WTC11 (cell line): Measurements from ENCODE around the gene MAML3. TPM values are rescaled to one million over a fixed set of nuclear protein-coding genes. Genes with fewer than 3 reads are reported as not detected.

Experiments used
- ATAC-seq: fragments of 200-7000 bp; cut with Tn5 transposase; 2 replicates; pipeline ENCODE4 v1.10.0; 2021; ENCODE audit warnings: mild to moderate bottlenecking, moderate library complexity
- CTCF ChIA-PET: fragments of 300-600 bp; sonication (Branson Sonifier 250); formaldehyde crosslinking; loops from one replicate; lab custom pipeline; 2021; ENCODE audit warnings: antibody characterized with exemption; lab: Charles Lee
- POLR2A ChIA-PET: fragments of 350-600 bp; sonication (Branson Sonifier 250); formaldehyde crosslinking; loops from one replicate; lab custom pipeline; 2021; ENCODE audit warnings: antibody characterized with exemption; lab: Charles Lee
- DNase-seq: peaks from one replicate; pipeline ENCODE4 v3.0.0; 2021; ENCODE audit warnings: low spot score
- H3K27ac Mint-ChIP-seq: 2 replicates; pipeline ENCODE4 v1.8.0; 2021; ENCODE audit warnings: mixed read lengths
- H3K27me3 Mint-ChIP-seq: 2 replicates; pipeline ENCODE4 v1.8.0; 2021; ENCODE audit warnings: low read depth, mild to moderate bottlenecking, moderate library complexity, mixed read lengths
- H3K36me3 Mint-ChIP-seq: 2 replicates; pipeline ENCODE4 v1.8.0; 2021; ENCODE audit warnings: mixed read lengths
- H3K4me1 Mint-ChIP-seq: 2 replicates; pipeline ENCODE4 v1.8.0; 2022; ENCODE audit warnings: mixed read lengths
- H3K4me3 Mint-ChIP-seq: 2 replicates; pipeline ENCODE4 v1.8.0; 2021; ENCODE audit warnings: mild to moderate bottlenecking, moderate library complexity, mixed read lengths
- H3K9me3 Mint-ChIP-seq: 2 replicates; pipeline ENCODE4 v1.8.0; 2021; ENCODE audit warnings: mixed read lengths
- ATF3 ChIP-seq: sonication (generic); formaldehyde crosslinking; conservative IDR thresholded peaks from 2 replicates; pipeline ENCODE4 v1.8.1; 2022; ENCODE audit warnings: mild to moderate bottlenecking, missing genetic modification reagents
- EMX1 ChIP-seq: fragments of 250-450 bp; sonication (Bioruptor Pico); IDR thresholded peaks from 2 replicates; pipeline ENCODE4 v1.8.0; 2021; ENCODE audit warnings: mild to moderate bottlenecking
- ETV6 ChIP-seq: sonication (generic); formaldehyde crosslinking; IDR thresholded peaks from 2 replicates; pipeline ENCODE4 v1.8.1; 2022; ENCODE audit warnings: mild to moderate bottlenecking, missing genetic modification reagents
- FOXK1 ChIP-seq: sonication (generic); formaldehyde crosslinking; IDR thresholded peaks from 2 replicates; pipeline ENCODE4 v1.8.0; 2022; ENCODE audit warnings: mild to moderate bottlenecking, moderate library complexity, missing genetic modification reagents
- GABPB1 ChIP-seq: sonication (generic); formaldehyde crosslinking; IDR thresholded peaks from 2 replicates; pipeline ENCODE4 v1.8.1; 2023; ENCODE audit warnings: mild to moderate bottlenecking, missing genetic modification reagents
- IRF2 ChIP-seq: sonication (generic); formaldehyde crosslinking; IDR thresholded peaks from 2 replicates; pipeline ENCODE4 v1.8.0; 2022; ENCODE audit warnings: low read depth, missing genetic modification reagents, borderline replicate concordance
- JAZF1 ChIP-seq: fragments of 250-450 bp; sonication (Bioruptor Pico); IDR thresholded peaks from 2 replicates; pipeline ENCODE4 v1.9.0; 2021; ENCODE audit warnings: moderate library complexity, mild to moderate bottlenecking, inconsistent platforms
- MXD4 ChIP-seq: fragments of 250-450 bp; sonication (Bioruptor Pico); IDR thresholded peaks from 2 replicates; pipeline ENCODE4 v1.8.0; 2021; ENCODE audit warnings: mild to moderate bottlenecking, moderate library complexity, borderline replicate concordance
- MYBL2 ChIP-seq: sonication (generic); formaldehyde crosslinking; IDR thresholded peaks from 2 replicates; pipeline ENCODE4 v1.8.1; 2023; ENCODE audit warnings: mild to moderate bottlenecking, moderate library complexity, missing genetic modification reagents
- NFYB ChIP-seq: sonication (generic); formaldehyde crosslinking; conservative IDR thresholded peaks from 2 replicates; pipeline ENCODE4 v1.8.0; 2022; ENCODE audit warnings: low read depth, missing genetic modification reagents
- NR3C1 ChIP-seq: sonication (generic); formaldehyde crosslinking; conservative IDR thresholded peaks from 2 replicates; pipeline ENCODE4 v1.8.1; 2023; ENCODE audit warnings: low read depth, mild to moderate bottlenecking, missing genetic modification reagents
- PRRX2 ChIP-seq: fragments of 250-450 bp; sonication (Bioruptor Pico); IDR thresholded peaks from 2 replicates; pipeline ENCODE4 v1.8.0; 2021; ENCODE audit warnings: mild to moderate bottlenecking
- RELA ChIP-seq: sonication (generic); formaldehyde crosslinking; IDR thresholded peaks from 2 replicates; pipeline ENCODE4 v1.8.1; 2022; ENCODE audit warnings: missing genetic modification reagents, mild to moderate bottlenecking, borderline replicate concordance
- SMAD3 ChIP-seq: sonication (generic); formaldehyde crosslinking; IDR thresholded peaks from 2 replicates; pipeline ENCODE4 v1.8.0; 2022; ENCODE audit warnings: missing genetic modification reagents, mild to moderate bottlenecking, borderline replicate concordance
- SMAD4 ChIP-seq: sonication (generic); formaldehyde crosslinking; IDR thresholded peaks from 2 replicates; pipeline ENCODE4 v1.8.0; 2022; ENCODE audit warnings: mild to moderate bottlenecking, missing genetic modification reagents
- SOX15 ChIP-seq: fragments of 250-450 bp; sonication (Bioruptor Pico); IDR thresholded peaks from 2 replicates; pipeline ENCODE4 v1.9.0; 2021; ENCODE audit warnings: mild to moderate bottlenecking
- SP1 ChIP-seq: sonication (generic); formaldehyde crosslinking; conservative IDR thresholded peaks from 2 replicates; pipeline ENCODE4 v1.8.1; 2022; ENCODE audit warnings: missing genetic modification reagents
- TEAD4 ChIP-seq: sonication (generic); formaldehyde crosslinking; IDR thresholded peaks from 2 replicates; pipeline ENCODE4 v1.8.0; 2022; ENCODE audit warnings: mild to moderate bottlenecking, missing genetic modification reagents
- USF1 ChIP-seq: sonication (generic); formaldehyde crosslinking; IDR thresholded peaks from 2 replicates; pipeline ENCODE4 v1.8.0; 2022; ENCODE audit warnings: mild to moderate bottlenecking, missing genetic modification reagents
- ZBTB43 ChIP-seq: sonication (generic); formaldehyde crosslinking; IDR thresholded peaks from 2 replicates; pipeline ENCODE4 v1.8.1; 2023; ENCODE audit warnings: mild to moderate bottlenecking, missing genetic modification reagents
- ZNF263 ChIP-seq: sonication (generic); formaldehyde crosslinking; IDR thresholded peaks from 2 replicates; pipeline ENCODE4 v1.8.1; 2022; ENCODE audit warnings: low read depth, mild to moderate bottlenecking, moderate library complexity, missing genetic modification reagents
- ZNF396 ChIP-seq: fragments of 250-450 bp; sonication (Bioruptor Pico); IDR thresholded peaks from 2 replicates; pipeline ENCODE4 v1.8.0; 2021; ENCODE audit warnings: mild to moderate bottlenecking, moderate library complexity, borderline replicate concordance
- ZNF423 ChIP-seq: fragments of 250-450 bp; sonication (Bioruptor Pico); IDR thresholded peaks from 2 replicates; pipeline ENCODE4 v2.1.2; 2022; ENCODE audit warnings: mild to moderate bottlenecking, moderate library complexity
- total RNA-seq: library from RNA; stranded (reverse); gene quantifications from 3 replicates; pipeline ENCODE4 v1.2.3, GENCODE V29; 2021
- TF ChIP-seq, protein P1 (sequence below): sonication (generic); formaldehyde crosslinking; IDR thresholded peaks from 2 replicates; pipeline ENCODE4 v1.8.1; 2022; ENCODE audit warnings: low read depth, missing genetic modification reagents, borderline replicate concordance
- TF ChIP-seq, protein P2 (sequence below): fragments of 250-450 bp; sonication (Bioruptor Pico); IDR thresholded peaks from 2 replicates; pipeline ENCODE4 v1.9.0; 2021; ENCODE audit warnings: moderate library complexity, mild to moderate bottlenecking, inconsistent platforms, borderline replicate concordance
- TF ChIP-seq, protein P3 (sequence below): fragments of 200-600 bp; IDR thresholded peaks from 2 replicates; pipeline ENCODE4 v1.8.0; 2022; ENCODE audit warnings: antibody characterized with exemption
- TF ChIP-seq, protein P4 (sequence below): sonication (generic); formaldehyde crosslinking; IDR thresholded peaks from 2 replicates; pipeline ENCODE4 v1.8.1; 2022; ENCODE audit warnings: missing genetic modification reagents, borderline replicate concordance

MAML3 gene
- total RNA-seq, 1 experiment from 2014 or later, result 7.4 TPM

DNA sequence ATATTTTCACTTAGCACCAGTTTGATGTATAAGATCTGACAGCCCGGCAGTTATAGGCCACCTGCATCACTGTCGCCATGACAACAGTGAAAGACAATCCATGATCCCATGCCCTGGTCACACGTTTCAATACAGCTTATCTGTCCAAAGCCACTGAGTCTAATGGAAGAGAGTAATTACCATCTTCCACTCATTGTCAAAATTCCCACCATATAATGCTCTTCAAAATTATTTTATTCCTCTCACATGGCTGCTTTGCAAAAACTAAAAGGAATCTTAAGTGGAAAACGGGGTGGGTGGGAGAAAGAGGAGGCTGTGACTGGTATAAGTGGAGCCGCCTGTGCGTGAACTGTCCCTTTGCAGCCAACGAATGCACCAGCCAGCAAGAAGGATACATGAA is 44.2 kb downstream of the MAML3 start:
- Mint-ChIP-seq H3K9me3 (no peaks in the 10 kb centered on the region), H3K4me1 (peaks cover 2% of the 10 kb centered on the region; the same call in 1 of the 2 replicates), H3K27me3 (no peaks in the 10 kb centered on the region), H3K27ac (no peak overlapping the region), H3K36me3 (no peaks in the 10 kb centered on the region), H3K4me3 (no peak overlapping the region)
- CTCF ChIA-PET, result interaction anchor here (1.4 kb wide), 1 partner anchor 23 kb away, joined by 3 read pairs; no protein-coding TSS in a partner anchor
- ATAC-seq (no peak), DNase-seq (no peak)
- no peak for TF ChIP-seq EMX1
- no peak for TF ChIP-seq ZNF423
- POLR2A ChIA-PET, result no interaction called here

DNA sequence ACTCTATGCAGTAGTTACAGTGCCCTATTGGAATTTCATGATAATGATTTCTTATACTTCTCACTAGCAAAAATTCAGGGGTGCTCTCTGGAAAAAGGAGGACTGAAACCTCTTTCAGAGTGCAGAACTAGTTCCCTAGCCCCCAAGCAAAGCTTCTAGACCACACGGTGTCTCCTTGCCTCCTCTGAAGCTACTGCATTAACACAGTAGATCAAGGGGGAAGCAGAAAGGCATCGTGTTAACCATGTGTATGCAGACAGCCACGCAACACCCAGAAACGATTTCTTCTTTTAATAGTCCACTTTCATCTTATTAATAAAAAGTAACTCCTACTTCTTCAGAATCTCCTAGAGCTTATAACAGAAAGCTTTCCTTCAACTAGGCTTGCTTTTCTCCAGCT is 44.7 kb downstream of the MAML3 start:
- H3K36me3 Mint-ChIP-seq, result no peaks in the 10 kb centered on the region
- POLR2A ChIA-PET, result no interaction called here
- no peaks in the 10 kb centered on the region for H3K9me3 Mint-ChIP-seq
- ATAC-seq, result no peak
- H3K27me3 Mint-ChIP-seq, result no peaks in the 10 kb centered on the region
- H3K4me1 Mint-ChIP-seq, result peaks cover 2% of the 10 kb centered on the region; the same call in 1 of the 2 replicates
- H3K27ac Mint-ChIP-seq, result no peak overlapping the region
- no peak for TF ChIP-seq SOX15 (CRISPR knock-in tag)
- no peak for TF ChIP-seq NR3C1 (CRISPR knock-in tag)
- no peak for TF ChIP-seq MXD4 (CRISPR knock-in tag)
- TF ChIP-seq, protein P1, sequence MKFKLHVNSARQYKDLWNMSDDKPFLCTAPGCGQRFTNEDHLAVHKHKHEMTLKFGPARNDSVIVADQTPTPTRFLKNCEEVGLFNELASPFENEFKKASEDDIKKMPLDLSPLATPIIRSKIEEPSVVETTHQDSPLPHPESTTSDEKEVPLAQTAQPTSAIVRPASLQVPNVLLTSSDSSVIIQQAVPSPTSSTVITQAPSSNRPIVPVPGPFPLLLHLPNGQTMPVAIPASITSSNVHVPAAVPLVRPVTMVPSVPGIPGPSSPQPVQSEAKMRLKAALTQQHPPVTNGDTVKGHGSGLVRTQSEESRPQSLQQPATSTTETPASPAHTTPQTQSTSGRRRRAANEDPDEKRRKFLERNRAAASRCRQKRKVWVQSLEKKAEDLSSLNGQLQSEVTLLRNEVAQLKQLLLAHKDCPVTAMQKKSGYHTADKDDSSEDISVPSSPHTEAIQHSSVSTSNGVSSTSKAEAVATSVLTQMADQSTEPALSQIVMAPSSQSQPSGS (CRISPR knock-in tag), result no peak
- TF ChIP-seq MYBL2 (CRISPR knock-in tag), result no peak
- TF ChIP-seq NFYB (CRISPR knock-in tag), result no peak
- TF ChIP-seq ETV6 (CRISPR knock-in tag), result no peak
- TF ChIP-seq PRRX2 (CRISPR knock-in tag), result no peak
- no peak for TF ChIP-seq ZNF396 (CRISPR knock-in tag)
- TF ChIP-seq, protein P2, sequence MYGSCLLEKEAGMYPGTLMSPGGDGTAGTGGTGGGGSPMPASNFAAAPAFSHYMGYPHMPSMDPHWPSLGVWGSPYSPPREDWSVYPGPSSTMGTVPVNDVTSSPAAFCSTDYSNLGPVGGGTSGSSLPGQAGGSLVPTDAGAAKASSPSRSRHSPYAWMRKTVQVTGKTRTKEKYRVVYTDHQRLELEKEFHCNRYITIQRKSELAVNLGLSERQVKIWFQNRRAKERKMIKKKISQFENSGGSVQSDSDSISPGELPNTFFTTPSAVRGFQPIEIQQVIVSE (CRISPR knock-in tag), result no peak
- no peak for TF ChIP-seq JAZF1
- TF ChIP-seq SP1, result no peak
- no peak for TF ChIP-seq SMAD3 (CRISPR knock-in tag)
- no peak for TF ChIP-seq USF1 (CRISPR knock-in tag)
- TF ChIP-seq, all 79 proteins: peak for 0
- no peak overlapping the region for H3K4me3 Mint-ChIP-seq
- DNase-seq, result no peak
- CTCF ChIA-PET, result interaction anchor here (1.0 to 1.4 kb wide), 2 partner anchors 23 to 452 kb away, joined by 3 read pairs; no protein-coding TSS in a partner anchor

DNA sequence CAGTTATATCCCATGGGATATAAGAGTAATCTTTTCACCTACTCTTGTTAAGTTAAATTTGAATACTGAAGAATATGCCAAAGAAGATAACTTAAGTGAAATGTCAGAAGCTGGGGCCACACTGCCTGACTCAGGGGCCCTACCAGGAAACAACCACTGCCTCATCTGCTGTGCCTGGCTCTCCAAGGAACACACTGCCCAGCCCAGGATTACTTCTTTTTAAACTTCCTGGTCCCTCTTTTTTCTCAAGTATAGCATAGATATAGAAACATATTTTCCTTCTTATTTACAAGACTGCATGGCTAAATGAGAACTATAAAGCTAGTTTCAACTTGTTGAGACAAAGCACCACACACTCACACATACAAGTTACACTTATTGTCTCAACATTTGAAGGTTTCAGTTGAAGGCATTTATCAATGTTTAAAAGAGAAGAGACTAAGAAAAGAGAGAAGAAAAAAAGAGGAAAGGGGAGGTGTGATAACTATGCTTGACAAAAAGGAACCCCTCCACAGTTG is 45.2 kb downstream of the MAML3 start:
- peaks cover 2% of the 10 kb centered on the region; the same call in 1 of the 2 replicates for H3K4me1 Mint-ChIP-seq
- CTCF ChIA-PET, result interaction anchor here (1.0 to 1.4 kb wide), 2 partner anchors 24 to 452 kb away, joined by 3 read pairs; no protein-coding TSS in a partner anchor
- no peak overlapping the region for H3K4me3 Mint-ChIP-seq
- H3K27me3 Mint-ChIP-seq, result no peaks in the 10 kb centered on the region
- no peak for DNase-seq
- TF ChIP-seq ATF3 (CRISPR knock-in tag), result no peak
- TF ChIP-seq IRF2, result no peak
- TF ChIP-seq ZNF263, result no peak
- TF ChIP-seq RELA (CRISPR knock-in tag), result no peak
- TF ChIP-seq GABPB1, result no peak
- no peak for TF ChIP-seq SMAD4 (CRISPR knock-in tag)
- TF ChIP-seq, protein P3, sequence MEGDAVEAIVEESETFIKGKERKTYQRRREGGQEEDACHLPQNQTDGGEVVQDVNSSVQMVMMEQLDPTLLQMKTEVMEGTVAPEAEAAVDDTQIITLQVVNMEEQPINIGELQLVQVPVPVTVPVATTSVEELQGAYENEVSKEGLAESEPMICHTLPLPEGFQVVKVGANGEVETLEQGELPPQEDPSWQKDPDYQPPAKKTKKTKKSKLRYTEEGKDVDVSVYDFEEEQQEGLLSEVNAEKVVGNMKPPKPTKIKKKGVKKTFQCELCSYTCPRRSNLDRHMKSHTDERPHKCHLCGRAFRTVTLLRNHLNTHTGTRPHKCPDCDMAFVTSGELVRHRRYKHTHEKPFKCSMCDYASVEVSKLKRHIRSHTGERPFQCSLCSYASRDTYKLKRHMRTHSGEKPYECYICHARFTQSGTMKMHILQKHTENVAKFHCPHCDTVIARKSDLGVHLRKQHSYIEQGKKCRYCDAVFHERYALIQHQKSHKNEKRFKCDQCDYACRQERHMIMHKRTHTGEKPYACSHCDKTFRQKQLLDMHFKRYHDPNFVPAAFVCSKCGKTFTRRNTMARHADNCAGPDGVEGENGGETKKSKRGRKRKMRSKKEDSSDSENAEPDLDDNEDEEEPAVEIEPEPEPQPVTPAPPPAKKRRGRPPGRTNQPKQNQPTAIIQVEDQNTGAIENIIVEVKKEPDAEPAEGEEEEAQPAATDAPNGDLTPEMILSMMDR, result no peak
- TF ChIP-seq, protein P4, sequence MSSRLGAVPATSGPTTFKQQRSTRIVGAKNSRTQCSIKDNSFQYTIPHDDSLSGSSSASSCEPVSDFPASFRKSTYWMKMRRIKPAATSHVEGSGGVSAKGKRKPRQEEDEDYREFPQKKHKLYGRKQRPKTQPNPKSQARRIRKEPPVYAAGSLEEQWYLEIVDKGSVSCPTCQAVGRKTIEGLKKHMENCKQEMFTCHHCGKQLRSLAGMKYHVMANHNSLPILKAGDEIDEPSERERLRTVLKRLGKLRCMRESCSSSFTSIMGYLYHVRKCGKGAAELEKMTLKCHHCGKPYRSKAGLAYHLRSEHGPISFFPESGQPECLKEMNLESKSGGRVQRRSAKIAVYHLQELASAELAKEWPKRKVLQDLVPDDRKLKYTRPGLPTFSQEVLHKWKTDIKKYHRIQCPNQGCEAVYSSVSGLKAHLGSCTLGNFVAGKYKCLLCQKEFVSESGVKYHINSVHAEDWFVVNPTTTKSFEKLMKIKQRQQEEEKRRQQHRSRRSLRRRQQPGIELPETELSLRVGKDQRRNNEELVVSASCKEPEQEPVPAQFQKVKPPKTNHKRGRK (CRISPR knock-in tag), result no peak
- TF ChIP-seq ZBTB43, result no peak
- TF ChIP-seq FOXK1 (CRISPR knock-in tag), result no peak
- TF ChIP-seq TEAD4 (CRISPR knock-in tag), result no peak
- TF ChIP-seq NFYB (CRISPR knock-in tag), result no peak
- TF ChIP-seq, all 79 proteins: peak for 0
- Mint-ChIP-seq H3K27ac (no peak overlapping the region), H3K36me3 (no peaks in the 10 kb centered on the region), H3K9me3 (no peaks in the 10 kb centered on the region)
- no peak for ATAC-seq
- POLR2A ChIA-PET, result no interaction called here
